MCF 10A (cell line): ENCODE data around the gene TMEM135. TPM values are rescaled to one million over a fixed set of nuclear protein-coding genes. Genes with fewer than 3 reads are reported as not detected.

Experiments used
- BruUV-seq: library from RNA; stranded (reverse); fragments of 400-500 nt; replicated peaks from 2 replicates; lab custom pipeline; 2021; lab: Mats Ljungman, UMichigan
- CTCF ChIA-PET: fragments of 300-600 bp; sonication (Branson Sonifier 250); formaldehyde crosslinking; extraction: SDS; loops from one replicate; lab custom pipeline; 2021; ENCODE audit warnings: antibody characterized with exemption, inconsistent platforms; lab: Yijun Ruan, JAX
- POLR2A ChIA-PET: fragments of 300-600, 350-650 bp; sonication (Branson Sonifier 250); formaldehyde crosslinking; extraction: SDS; loops from one replicate; lab custom pipeline; 2020; ENCODE audit warnings: antibody characterized with exemption, inconsistent platforms; lab: Yijun Ruan, JAX
- DNase-seq: peaks from one replicate; pipeline ENCODE4 v3.0.0-alpha.2; 2018; ENCODE audit not compliant: unreplicated experiment
- H3K27ac Mint-ChIP-seq: one replicate; pipeline ENCODE4 v1.8.0; 2022; ENCODE audit warnings: mild to moderate bottlenecking, low read depth, mixed read lengths; ENCODE audit not compliant: unreplicated experiment
- H3K27me3 Mint-ChIP-seq: one replicate; pipeline ENCODE4 v1.8.0; 2022; ENCODE audit warnings: mixed read lengths; ENCODE audit not compliant: insufficient read depth, unreplicated experiment
- H3K36me3 Mint-ChIP-seq: one replicate; pipeline ENCODE4 v1.8.0; 2022; ENCODE audit warnings: mild to moderate bottlenecking, moderate library complexity, mixed read lengths; ENCODE audit not compliant: insufficient read depth, unreplicated experiment
- H3K4me1 Mint-ChIP-seq: one replicate; pipeline ENCODE4 v1.8.0; 2022; ENCODE audit warnings: mixed read lengths; ENCODE audit not compliant: insufficient read depth, unreplicated experiment
- H3K4me3 Mint-ChIP-seq: one replicate; pipeline ENCODE4 v1.8.0; 2022; ENCODE audit warnings: mild to moderate bottlenecking, moderate library complexity, mixed read lengths; ENCODE audit not compliant: unreplicated experiment
- H3K9me3 Mint-ChIP-seq: one replicate; pipeline ENCODE4 v1.8.0; 2022; ENCODE audit warnings: mixed read lengths; ENCODE audit not compliant: unreplicated experiment
- intact Hi-C: fragments of 100-400 bp; cut with micrococcal nuclease; formaldehyde crosslinking; loops from 2 replicates; pipeline ENCODE4 v1.14.1; 2022
- total RNA-seq: library from RNA; stranded (reverse); gene quantifications from 2 replicates; pipeline ENCODE4 v1.2.3, GENCODE V29; 2022
- TF ChIP-seq, protein P1 (sequence below): fragments of 200-600 bp; IDR thresholded peaks from one replicate; pipeline ENCODE4 v1.8.0; 2022; ENCODE audit warnings: antibody characterized with exemption, mild to moderate bottlenecking; ENCODE audit not compliant: unreplicated experiment

Gene TMEM135
- total RNA-seq, 1 experiment from 2014 or later: 10.7 TPM

DNA sequence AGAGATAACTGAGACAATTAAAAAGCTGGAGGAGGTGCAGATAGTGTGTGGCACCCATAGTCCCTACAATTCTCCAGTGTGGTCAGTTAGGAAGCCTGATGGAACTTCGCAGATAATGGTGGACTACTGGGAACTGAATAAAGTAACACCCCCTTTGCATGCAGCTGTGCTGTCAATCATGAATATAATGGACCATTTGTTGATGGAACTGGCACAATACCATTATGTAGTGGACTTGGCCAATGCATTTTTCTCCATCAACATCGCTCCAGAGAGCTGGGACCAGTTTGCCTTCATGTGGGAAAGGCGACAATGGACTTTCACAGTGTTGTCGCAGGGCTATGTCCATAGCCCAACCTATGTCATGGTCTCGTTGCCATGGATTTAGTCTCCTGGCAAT is 324.2 kb downstream of the TMEM135 start:
- POLR2A ChIA-PET: no interaction called here
- no TSS peak for BruUV-seq
- intact Hi-C loops: no loop called here
- DNase-seq: no peak
- no peak overlapping the region for H3K4me3 Mint-ChIP-seq
- no peaks in the 10 kb centered on the region for H3K27me3 Mint-ChIP-seq
- no peaks in the 10 kb centered on the region for H3K9me3 Mint-ChIP-seq
- TF ChIP-seq, protein P1, sequence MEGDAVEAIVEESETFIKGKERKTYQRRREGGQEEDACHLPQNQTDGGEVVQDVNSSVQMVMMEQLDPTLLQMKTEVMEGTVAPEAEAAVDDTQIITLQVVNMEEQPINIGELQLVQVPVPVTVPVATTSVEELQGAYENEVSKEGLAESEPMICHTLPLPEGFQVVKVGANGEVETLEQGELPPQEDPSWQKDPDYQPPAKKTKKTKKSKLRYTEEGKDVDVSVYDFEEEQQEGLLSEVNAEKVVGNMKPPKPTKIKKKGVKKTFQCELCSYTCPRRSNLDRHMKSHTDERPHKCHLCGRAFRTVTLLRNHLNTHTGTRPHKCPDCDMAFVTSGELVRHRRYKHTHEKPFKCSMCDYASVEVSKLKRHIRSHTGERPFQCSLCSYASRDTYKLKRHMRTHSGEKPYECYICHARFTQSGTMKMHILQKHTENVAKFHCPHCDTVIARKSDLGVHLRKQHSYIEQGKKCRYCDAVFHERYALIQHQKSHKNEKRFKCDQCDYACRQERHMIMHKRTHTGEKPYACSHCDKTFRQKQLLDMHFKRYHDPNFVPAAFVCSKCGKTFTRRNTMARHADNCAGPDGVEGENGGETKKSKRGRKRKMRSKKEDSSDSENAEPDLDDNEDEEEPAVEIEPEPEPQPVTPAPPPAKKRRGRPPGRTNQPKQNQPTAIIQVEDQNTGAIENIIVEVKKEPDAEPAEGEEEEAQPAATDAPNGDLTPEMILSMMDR: no peak
- CTCF ChIA-PET: interaction anchor here (1.1 to 1.8 kb wide), 3 partner anchors 9 to 1525 kb away, joined by 3 to 17 read pairs (median 3); no protein-coding TSS in a partner anchor
- no peaks in the 10 kb centered on the region for H3K36me3 Mint-ChIP-seq
- H3K4me1 Mint-ChIP-seq: no peaks in the 10 kb centered on the region
- no peak overlapping the region for H3K27ac Mint-ChIP-seq

- Mint-ChIP-seq H3K4me1 (no peaks in the 10 kb centered on the region), H3K27me3 (no peaks in the 10 kb centered on the region), H3K36me3 (no peaks in the 10 kb centered on the region), H3K4me3 (no peak overlapping the region), H3K27ac (no peak overlapping the region), H3K9me3 (no peaks in the 10 kb centered on the region)
- ChIA-PET CTCF (interaction anchor here (2.8 to 5.1 kb wide), 2 partner anchors 13 to 54 kb away, joined by 14 to 32 read pairs; no protein-coding TSS in a partner anchor), POLR2A (no interaction called here)
- no peak for DNase-seq
- TF ChIP-seq, protein P1: no peak
- BruUV-seq: no TSS peak
- intact Hi-C loops: no loop called here
Measured at GRCh38 chr11:87366346-87366745, 328.6 kb downstream of the TMEM135 start.

- CTCF ChIA-PET: interaction anchor here (0.6 to 5.1 kb wide), 4 partner anchors 11 to 53 kb away, joined by 3 to 32 read pairs (median 10); no protein-coding TSS in a partner anchor
- intact Hi-C loops: no loop called here
- Mint-ChIP-seq H3K27ac (no peak overlapping the region), H3K27me3 (no peaks in the 10 kb centered on the region), H3K9me3 (no peaks in the 10 kb centered on the region), H3K4me3 (no peak overlapping the region), H3K4me1 (no peaks in the 10 kb centered on the region), H3K36me3 (no peaks in the 10 kb centered on the region)
- DNase-seq: no peak
- no TSS peak for BruUV-seq
- TF ChIP-seq, protein P1: no peak
- POLR2A ChIA-PET: no interaction called here
Measured at GRCh38 chr11:87366763-87367405, 329.1 kb downstream of the TMEM135 start.

- no TSS peak for BruUV-seq
- Mint-ChIP-seq H3K27me3 (no peaks in the 10 kb centered on the region), H3K4me1 (no peaks in the 10 kb centered on the region), H3K9me3 (no peaks in the 10 kb centered on the region), H3K27ac (no peak overlapping the region), H3K4me3 (no peak overlapping the region), H3K36me3 (no peaks in the 10 kb centered on the region)
- TF ChIP-seq, protein P1: no peak
- POLR2A ChIA-PET: no interaction called here
- intact Hi-C loops: no loop called here
- no peak for DNase-seq
- CTCF ChIA-PET: interaction anchor here (0.6 to 5.1 kb wide), 4 partner anchors 12 to 111 kb away, joined by 3 to 32 read pairs (median 10); no protein-coding TSS in a partner anchor
Measured at GRCh38 chr11:87368151-87368550, 330.4 kb downstream of the TMEM135 start.
